Left lung (tissue), 10 donors: ENCODE measurements around the gene ZNF12. TPM values are rescaled to one million over a fixed set of nuclear protein-coding genes. Genes with fewer than 3 reads are reported as not detected.
"Not testable (repeated sequence)": the region's sequence is repeated elsewhere in the genome, so short reads cannot be mapped to it uniquely, and the experiment has no call there.

Experiments used
- ATAC-seq: fragments of 200-7000 bp; cut with Tn5 transposase; one replicate; pipeline ENCODE4 v1.9.1; 2020; ENCODE audit warnings: moderate library complexity
- DNase-seq, 4 donors: peaks; one replicate each; pipeline ENCODE4 v3.0.0-alpha.2; 2013 to 2020
- H3K27ac ChIP-seq, 2 donors: fragments of 200-600 bp; sonication (generic) in 1 of 2; one replicate each; pipeline versions ENCODE4 v1.5.0 to v1.8.0; 2020 to 2021
- H3K27me3 ChIP-seq, 2 donors: fragments of 200-600 bp; sonication (generic) in 1 of 2; one replicate each; pipeline versions ENCODE4 v1.5.0 to v1.8.0; 2020 to 2021
- H3K36me3 ChIP-seq, 2 donors: fragments of 200-600 bp; sonication (generic) in 1 of 2; one replicate each; pipeline versions ENCODE4 v1.5.0 to v1.8.0; 2020 to 2021
- H3K4me1 ChIP-seq, 2 donors: fragments of 200-600 bp; one replicate each; pipeline ENCODE4 v1.8.0; 2021
- H3K4me3 ChIP-seq, 2 donors: fragments of 200-600 bp; sonication (generic) in 1 of 2; one replicate each; pipeline versions ENCODE4 v1.5.0 to v1.8.0; 2020 to 2021; ENCODE audit warnings: mild to moderate bottlenecking in 1 of 2
- H3K9me3 ChIP-seq, 2 donors: fragments of 200-600 bp; sonication (generic) in 1 of 2; one replicate each; pipeline versions ENCODE4 v1.5.0 to v1.8.0; 2020 to 2021
- intact Hi-C, 2 donors: fragments of 100-400 bp; cut with DNase I; formaldehyde crosslinking; loops; one replicate each; pipeline versions ENCODE4 v1.11.2 to v1.14.2; 2022
- polyA plus RNA-seq, 6 donors: library from polyadenylated mRNA; unstranded; fragments of 120-200 nt; gene quantifications; one replicate each; pipeline ENCODE4 v1.2.1, GENCODE V29; 2013; ENCODE audit not compliant: insufficient read length in 6 of 6
- total RNA-seq, 2 donors: library from RNA; stranded (reverse); fragmentation: NEBNext Ultra II Directional; extraction: Animal tissue kit (Norgen Biotek cat#: 25700); gene quantifications; one replicate each; pipeline ENCODE4 v1.2.1, GENCODE V29; 2021
- TF ChIP-seq, protein P1 (sequence below), 2 donors: fragments of 200-600 bp; sonication (generic) in 1 of 2; IDR thresholded peaks; one replicate each; pipeline versions ENCODE4 v1.5.0 to v1.8.0; 2021; ENCODE audit warnings: antibody characterized with exemption in 2 of 2
- donor health status: DM: no; HTN: yes; CAD: no.
- donor health status: DM: no; HTN: no; CAD: no.

Gene ZNF12
- total and polyA plus RNA-seq, 8 donors, result 18.4 to 38.6 (median 36.4) TPM

DNA sequence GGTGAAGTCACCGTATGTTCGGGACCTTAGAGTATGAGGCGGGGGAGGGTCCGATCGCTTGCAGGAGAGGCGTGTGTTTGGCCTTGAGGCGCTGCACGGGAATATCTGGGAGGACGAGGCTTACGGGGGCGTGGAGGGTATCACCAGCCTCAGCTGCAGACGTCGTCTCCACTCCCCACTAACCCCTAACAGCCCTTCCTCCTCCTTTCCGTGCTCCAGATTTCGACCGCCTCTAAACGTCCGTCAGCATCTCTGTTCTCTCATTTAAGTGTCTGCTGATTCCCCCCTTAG lies 23.5 kb upstream of the ZNF12 start:
- H3K4me3 ChIP-seq, result peak overlapping the region; percentile 95 to 99
- peak; percentile 45 for ATAC-seq
- peaks cover 0 to 27% of the 10 kb centered on the region in 2 donors for H3K36me3 ChIP-seq
- H3K27ac ChIP-seq, result peak overlapping the region; percentile 60 to 83
- no peaks in the 10 kb centered on the region for H3K9me3 ChIP-seq
- H3K27me3 ChIP-seq, result no peaks in the 10 kb centered on the region
- H3K4me1 ChIP-seq, result peaks cover 6 to 16% of the 10 kb centered on the region in 2 donors
- TF ChIP-seq, protein P1, sequence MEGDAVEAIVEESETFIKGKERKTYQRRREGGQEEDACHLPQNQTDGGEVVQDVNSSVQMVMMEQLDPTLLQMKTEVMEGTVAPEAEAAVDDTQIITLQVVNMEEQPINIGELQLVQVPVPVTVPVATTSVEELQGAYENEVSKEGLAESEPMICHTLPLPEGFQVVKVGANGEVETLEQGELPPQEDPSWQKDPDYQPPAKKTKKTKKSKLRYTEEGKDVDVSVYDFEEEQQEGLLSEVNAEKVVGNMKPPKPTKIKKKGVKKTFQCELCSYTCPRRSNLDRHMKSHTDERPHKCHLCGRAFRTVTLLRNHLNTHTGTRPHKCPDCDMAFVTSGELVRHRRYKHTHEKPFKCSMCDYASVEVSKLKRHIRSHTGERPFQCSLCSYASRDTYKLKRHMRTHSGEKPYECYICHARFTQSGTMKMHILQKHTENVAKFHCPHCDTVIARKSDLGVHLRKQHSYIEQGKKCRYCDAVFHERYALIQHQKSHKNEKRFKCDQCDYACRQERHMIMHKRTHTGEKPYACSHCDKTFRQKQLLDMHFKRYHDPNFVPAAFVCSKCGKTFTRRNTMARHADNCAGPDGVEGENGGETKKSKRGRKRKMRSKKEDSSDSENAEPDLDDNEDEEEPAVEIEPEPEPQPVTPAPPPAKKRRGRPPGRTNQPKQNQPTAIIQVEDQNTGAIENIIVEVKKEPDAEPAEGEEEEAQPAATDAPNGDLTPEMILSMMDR (IDR thresholded peaks at IDR 0.05), result no peak
- intact Hi-C loops, result no loop called here
- no peak for DNase-seq

DNA sequence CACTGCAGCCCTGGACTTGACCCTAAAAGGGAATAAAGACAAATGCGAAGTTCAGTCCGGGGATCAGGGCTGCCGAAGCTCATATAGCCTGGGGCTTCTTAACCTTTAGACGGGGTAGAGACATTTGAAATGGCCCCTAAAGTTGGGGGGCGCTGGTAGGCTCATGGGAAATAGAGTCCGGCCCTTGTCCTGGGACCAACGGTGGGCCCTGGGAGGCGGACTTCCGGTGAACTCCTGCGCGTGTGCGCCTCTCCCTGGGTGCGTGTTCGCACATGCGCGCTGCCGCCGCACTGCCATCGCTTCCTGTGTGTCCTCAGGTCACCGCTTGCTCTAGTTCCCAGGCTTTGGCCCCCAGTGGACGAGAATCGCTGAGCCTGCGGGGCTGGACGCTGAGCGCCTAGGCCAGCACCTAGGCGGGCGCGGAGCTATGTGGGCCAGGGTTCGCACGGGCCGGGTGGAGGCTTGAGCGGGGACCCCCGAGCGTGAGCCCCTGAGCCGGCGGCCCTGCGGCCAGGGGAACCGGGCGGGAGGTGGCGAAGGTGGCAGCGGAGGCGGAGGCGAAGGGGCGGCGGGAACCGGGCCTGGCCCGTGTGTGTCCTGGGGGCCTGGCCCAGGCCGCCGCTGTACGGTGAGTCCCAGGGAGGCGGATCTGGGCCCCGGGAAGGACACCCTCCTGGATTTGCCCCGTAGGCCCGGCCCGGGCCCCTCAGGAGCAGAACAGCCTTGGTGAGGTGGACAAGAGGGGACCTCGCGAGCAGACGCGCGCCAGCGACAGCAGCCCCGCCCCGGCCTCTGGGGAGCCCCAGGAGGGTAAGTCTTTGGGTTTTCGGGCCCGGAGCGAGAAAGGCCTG lies 23.0 kb upstream of the ZNF12 start:
- Histone ChIP-seq H3K27ac (peak overlapping the region; percentile 60 to 83), H3K27me3 (no peaks in the 10 kb centered on the region), H3K9me3 (no peaks in the 10 kb centered on the region), H3K4me3 (peak overlapping the region; percentile 95 to 99), H3K4me1 (peaks cover 6 to 22% of the 10 kb centered on the region in 2 donors), H3K36me3 (peaks cover 0 to 24% of the 10 kb centered on the region in 2 donors)
- intact Hi-C loops, result no loop called here
- TF ChIP-seq, protein P1 (IDR thresholded peaks at IDR 0.05), result no peak
- peak; percentile 90 to 98 (median 96) for DNase-seq
- ATAC-seq, result peak; percentile 100

DNA sequence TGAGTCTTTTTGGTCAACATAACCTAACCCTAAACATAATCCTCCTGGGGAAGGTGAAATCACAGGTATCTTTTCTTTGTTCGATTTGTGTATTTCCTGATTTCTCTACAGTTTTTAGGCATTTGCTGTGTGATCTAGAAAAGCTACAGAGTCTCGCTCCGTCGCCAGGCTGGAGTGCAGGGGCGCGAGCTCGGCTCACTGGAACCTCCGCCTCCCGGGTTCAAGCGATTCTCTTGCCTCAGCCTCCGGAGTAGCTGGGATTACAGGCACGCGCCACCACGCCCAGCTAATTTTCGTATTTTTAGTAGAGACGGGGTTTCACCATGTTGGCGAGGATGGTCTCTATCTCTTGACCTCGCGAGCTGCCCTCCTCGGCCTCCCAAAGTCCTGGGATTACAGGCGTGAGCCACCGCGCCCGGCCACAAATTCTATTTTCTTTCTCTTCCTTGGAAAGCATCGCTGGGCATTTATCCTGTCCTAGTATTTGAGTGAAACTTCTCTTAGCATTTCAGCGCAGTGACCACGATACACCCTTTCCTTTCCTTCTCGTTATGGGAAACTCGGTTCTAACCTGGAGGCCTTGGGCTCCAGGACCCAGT lies 22.2 kb upstream of the ZNF12 start:
- Histone ChIP-seq H3K4me3 (peak overlapping the region; percentile 95 to 99), H3K4me1 (peaks cover 6 to 23% of the 10 kb centered on the region in 2 donors), H3K27ac (peak overlapping the region; percentile 60 to 83), H3K36me3 (peaks cover 0 to 20% of the 10 kb centered on the region in 2 donors)
- DNase-seq, H3K27me3 ChIP-seq, intact Hi-C loops, ATAC-seq, H3K9me3 ChIP-seq: not testable (repeated sequence)

DNA sequence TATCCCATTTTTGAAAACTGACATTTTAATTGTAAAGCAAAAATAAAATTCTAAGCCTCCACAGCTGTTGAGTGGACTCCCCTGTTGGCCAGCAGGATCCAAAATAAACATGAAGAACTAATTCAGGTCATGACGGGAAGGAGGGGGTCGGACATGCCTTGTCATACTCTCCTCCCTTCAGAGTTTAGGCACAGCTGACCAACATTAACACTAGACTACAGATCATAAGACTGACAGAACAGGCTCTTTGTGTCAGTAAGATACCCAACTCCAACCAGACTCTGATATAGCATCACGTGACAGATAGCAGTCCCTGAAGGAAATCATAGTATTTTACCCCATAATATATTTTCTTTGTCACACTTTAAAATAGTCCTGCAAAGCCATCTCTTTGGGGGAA lies 20.9 kb upstream of the ZNF12 start:
- no peak overlapping the region for H3K27ac ChIP-seq
- TF ChIP-seq, protein P1 (IDR thresholded peaks at IDR 0.05), result no peak
- DNase-seq, result no peak
- ATAC-seq, result no peak
- H3K9me3 ChIP-seq, result no peaks in the 10 kb centered on the region
- H3K36me3 ChIP-seq, result peaks cover 0 to 7% of the 10 kb centered on the region in 2 donors
- intact Hi-C loops, result no loop called here
- H3K27me3 ChIP-seq, result no peaks in the 10 kb centered on the region
- peaks cover 6 to 23% of the 10 kb centered on the region in 2 donors for H3K4me1 ChIP-seq
- no peak overlapping the region for H3K4me3 ChIP-seq

DNA sequence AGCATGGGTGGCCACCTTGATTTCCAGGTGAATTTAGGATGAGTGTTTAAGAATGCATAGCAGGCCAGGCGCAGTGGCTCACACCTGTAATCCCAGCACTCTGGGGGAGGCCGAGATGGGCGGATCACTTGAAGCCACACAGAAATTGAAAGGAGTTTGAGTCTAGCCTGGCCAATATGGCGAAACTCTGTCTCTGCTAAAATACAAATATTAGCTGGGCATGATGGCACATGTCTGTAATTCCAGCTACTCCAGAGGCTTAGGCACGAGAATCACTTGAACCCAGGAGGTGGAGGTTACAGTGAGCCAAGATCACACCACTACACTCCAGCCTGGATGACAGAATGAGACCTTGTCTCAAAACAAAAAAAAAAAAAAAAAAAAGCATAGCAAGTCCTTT lies 19.6 kb upstream of the ZNF12 start:
- H3K36me3 ChIP-seq, H3K9me3 ChIP-seq, H3K27me3 ChIP-seq, H3K4me3 ChIP-seq, ATAC-seq, DNase-seq, H3K27ac ChIP-seq, intact Hi-C loops: not testable (repeated sequence)
- H3K4me1 ChIP-seq, result peaks cover 6 to 21% of the 10 kb centered on the region in 2 donors

DNA sequence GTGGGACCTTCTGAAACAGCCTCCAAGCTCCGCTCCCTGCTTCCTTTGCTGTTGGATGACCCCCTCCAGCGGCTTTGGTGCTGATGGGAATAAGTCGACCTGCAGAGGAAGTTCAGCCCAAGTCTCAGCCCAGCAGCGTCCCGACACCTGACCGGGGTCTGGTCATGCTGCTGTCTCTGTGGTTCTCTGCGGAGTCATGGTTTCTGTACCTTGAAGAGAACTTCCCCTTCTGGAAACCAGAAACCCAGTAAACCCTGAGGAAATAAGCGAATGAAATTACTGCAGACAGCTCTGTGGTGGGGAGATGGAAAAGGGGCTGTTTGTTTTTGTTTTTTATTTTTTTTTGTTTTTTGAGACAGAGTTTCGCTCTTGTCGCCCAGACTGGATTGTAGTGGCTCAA lies 18.3 kb upstream of the ZNF12 start:
- peaks cover 0 to 13% of the 10 kb centered on the region in 2 donors for H3K4me1 ChIP-seq
- intact Hi-C loops, result no loop called here
- no peaks in the 10 kb centered on the region for H3K27me3 ChIP-seq
- no peaks in the 10 kb centered on the region for H3K36me3 ChIP-seq
- H3K4me3 ChIP-seq, result no peak overlapping the region
- no peaks in the 10 kb centered on the region for H3K9me3 ChIP-seq
- H3K27ac ChIP-seq, result no peak overlapping the region
- TF ChIP-seq, protein P1 (IDR thresholded peaks at IDR 0.05), result no peak
- no peak for DNase-seq
- ATAC-seq, result no peak

DNA sequence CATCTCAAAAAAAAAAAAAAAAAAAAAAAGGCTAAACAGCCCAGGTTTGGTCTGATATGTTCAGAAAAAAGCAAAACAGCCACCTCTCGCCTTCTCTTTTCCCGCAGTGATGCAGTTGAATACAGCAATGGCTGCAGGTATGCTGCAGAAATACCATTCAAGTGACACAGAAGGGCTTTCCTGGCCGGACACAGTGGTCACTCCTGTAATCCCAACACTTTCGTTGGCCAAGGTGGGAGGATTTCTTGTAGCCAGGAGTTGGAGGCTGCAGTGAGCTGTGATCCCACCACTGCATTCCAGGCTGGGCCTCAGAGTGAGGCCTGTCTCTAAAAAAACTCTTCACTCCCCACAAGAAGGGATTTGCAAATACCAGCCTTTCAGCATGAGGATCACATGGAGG lies 17.6 kb upstream of the ZNF12 start:
- intact Hi-C loops, H3K9me3 ChIP-seq: not testable (repeated sequence)

More for the DNA sequence above, 17.6 kb upstream of the ZNF12 start:
- H3K27ac ChIP-seq, H3K36me3 ChIP-seq, DNase-seq, ATAC-seq, H3K4me3 ChIP-seq, H3K27me3 ChIP-seq: not testable (repeated sequence)
- peaks cover 0 to 13% of the 10 kb centered on the region in 2 donors for H3K4me1 ChIP-seq
